Esophagus (tissue), 2 donors: Measurements from ENCODE around the gene BCAS1. TPM values are rescaled to one million over a fixed set of nuclear protein-coding genes. Genes with fewer than 3 reads are reported as not detected.

ENCODE experiments used
- H3K27ac ChIP-seq, 2 donors: one replicate each; pipeline ENCODE4 v1.5.1; 2013; ENCODE audit warnings: low read depth in 2 of 2, mild to moderate bottlenecking in 2 of 2, inconsistent platforms in 1 of 2, low read length in 1 of 2, moderate library complexity in 1 of 2
- H3K27me3 ChIP-seq, 2 donors: one replicate each; pipeline ENCODE4 v1.6.1; 2013; ENCODE audit warnings: low read length in 2 of 2, control low read depth in 1 of 2, mild to moderate bottlenecking in 1 of 2; ENCODE audit not compliant: insufficient read depth in 2 of 2, control insufficient read depth in 1 of 2
- H3K36me3 ChIP-seq, 2 donors: one replicate each; pipeline ENCODE4 v1.6.1; 2013; ENCODE audit warnings: low read length in 1 of 2; ENCODE audit not compliant: control insufficient read depth in 2 of 2, insufficient read depth in 2 of 2
- H3K4me1 ChIP-seq, 2 donors: one replicate each; pipeline ENCODE4 v1.6.1; 2013; ENCODE audit warnings: low read length in 1 of 2; ENCODE audit not compliant: control insufficient read depth in 2 of 2, insufficient read depth in 2 of 2
- H3K4me3 ChIP-seq, 2 donors: one replicate each; pipeline ENCODE4 v1.5.1; 2013; ENCODE audit warnings: low read length in 2 of 2, mild to moderate bottlenecking in 2 of 2, low read depth in 1 of 2, moderate library complexity in 1 of 2
- H3K9me3 ChIP-seq, 2 donors: one replicate each; pipeline ENCODE4 v1.6.1; 2013; ENCODE audit warnings: mild to moderate bottlenecking in 2 of 2, low read depth in 1 of 2, low read length in 1 of 2, moderate library complexity in 1 of 2; ENCODE audit not compliant: control insufficient read depth in 2 of 2, insufficient read depth in 1 of 2
- WGBS, 2 donors: extraction: QIAGEN DNeasy Blood & Tissue Kit; methylation state at CpG; one replicate each; pipeline ENCODE4 v1.1.7; 2013; 5-methylcytosine and 5-hydroxymethylcytosine counted together
- polyA plus RNA-seq, 2 donors: library from polyadenylated mRNA; stranded (reverse); fragments of 200-250 nt; gene quantifications; one replicate each; pipeline ENCODE4 v1.2.3, GENCODE V29; 2013
- donor health status: healthy with polysubstance abuse.
- donor health status: Bipolar disorder and iron deficiency.

The BCAS1 gene
- polyA plus RNA-seq, 2 donors = 4.7 to 9.0 TPM

DNA sequence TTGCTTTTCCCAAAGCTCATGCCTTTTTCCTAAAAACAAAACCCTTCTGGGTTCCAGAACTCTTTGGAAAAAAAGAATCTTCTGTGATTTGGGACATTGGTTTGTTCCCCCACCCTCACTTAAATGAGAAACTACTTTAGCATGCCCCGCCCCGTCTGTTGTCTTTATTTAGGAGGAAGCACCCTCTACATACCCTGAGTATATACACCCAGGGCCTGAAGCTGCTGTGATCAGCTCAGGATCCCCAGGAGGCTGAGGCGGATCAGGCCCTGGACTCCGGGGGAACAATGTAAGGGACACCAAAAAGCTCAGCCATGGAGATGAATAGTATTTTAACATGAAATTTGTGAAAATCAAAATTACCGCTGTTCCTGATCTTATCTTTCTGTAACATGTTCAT, 1.4 kb downstream of the BCAS1 start:
- 91 to 95% methylated on average over 5 of the region's 5 CpGs for WGBS, 2 donors
- peak overlapping the region in 1 of 2 donors; percentile 33 for H3K4me3 ChIP-seq
- H3K9me3 ChIP-seq = no peaks in the 10 kb centered on the region
- no peaks in the 10 kb centered on the region for H3K27me3 ChIP-seq
- no peaks in the 10 kb centered on the region for H3K36me3 ChIP-seq
- H3K4me1 ChIP-seq = peaks cover 0 to 2% of the 10 kb centered on the region in 2 donors
- H3K27ac ChIP-seq = no peak overlapping the region

DNA sequence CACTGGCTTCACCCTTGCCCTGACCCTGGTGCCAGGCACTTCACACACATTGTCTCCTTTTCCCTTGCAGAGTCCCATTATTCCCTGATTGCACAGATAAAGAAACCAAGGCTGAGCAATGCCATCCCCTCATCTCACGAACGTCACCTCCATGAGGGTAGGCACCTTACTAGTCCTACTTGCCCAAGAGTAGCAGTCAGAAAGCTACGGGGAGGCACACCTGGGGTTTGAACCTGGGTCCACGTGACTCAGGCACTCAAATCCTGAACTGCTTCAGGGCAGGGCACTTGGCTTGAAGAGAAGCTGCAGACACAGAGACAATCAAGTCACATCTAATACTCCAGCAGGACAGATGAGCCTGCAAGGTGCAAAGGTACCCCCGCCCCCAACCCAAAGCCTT, 1.9 kb downstream of the BCAS1 start:
- no peaks in the 10 kb centered on the region for H3K27me3 ChIP-seq
- peak overlapping the region in 1 of 2 donors; percentile 33 for H3K4me3 ChIP-seq
- H3K4me1 ChIP-seq = peaks cover 0 to 2% of the 10 kb centered on the region in 2 donors
- no peaks in the 10 kb centered on the region for H3K36me3 ChIP-seq
- peak overlapping the region in 1 of 2 donors; percentile 36 for H3K27ac ChIP-seq
- 67 to 80% methylated on average over 5 of the region's 5 CpGs for WGBS, 2 donors
- H3K9me3 ChIP-seq = no peaks in the 10 kb centered on the region

DNA sequence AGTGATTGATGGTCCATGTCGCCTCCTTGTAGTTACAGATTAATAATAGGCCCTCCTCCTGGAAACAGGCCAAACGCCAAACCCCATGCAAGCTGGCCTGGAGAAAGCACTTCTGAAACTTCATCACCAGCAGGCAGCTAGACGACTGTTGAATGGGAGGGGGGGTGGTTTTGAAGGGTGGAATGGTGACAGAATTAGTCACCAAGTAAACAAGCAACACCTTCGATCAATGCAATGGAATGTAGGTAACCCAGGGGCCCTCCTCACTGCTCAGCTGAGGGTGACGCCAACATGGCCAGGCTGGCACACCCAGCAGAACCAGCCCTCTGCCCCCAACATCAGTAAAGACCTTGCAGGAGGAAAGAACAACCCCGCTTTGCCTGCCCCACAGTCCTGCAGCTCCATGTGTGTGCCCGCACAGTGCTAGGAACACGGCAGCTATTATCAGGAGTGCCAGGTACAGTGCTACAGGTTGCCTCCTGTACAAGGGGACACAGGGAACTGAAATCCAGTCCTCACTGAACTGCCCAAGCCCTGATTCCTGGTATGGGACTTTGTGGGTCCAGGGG, 2.7 kb downstream of the BCAS1 start:
- Histone ChIP-seq H3K4me3 (no peak overlapping the region), H3K27ac (peak overlapping the region; percentile 36 to 68), H3K9me3 (no peaks in the 10 kb centered on the region), H3K4me1 (peaks cover 0 to 2% of the 10 kb centered on the region in 2 donors), H3K36me3 (no peaks in the 10 kb centered on the region), H3K27me3 (no peaks in the 10 kb centered on the region)
- WGBS, 2 donors = 34 to 35% methylated on average over 8 of the region's 8 CpGs

DNA sequence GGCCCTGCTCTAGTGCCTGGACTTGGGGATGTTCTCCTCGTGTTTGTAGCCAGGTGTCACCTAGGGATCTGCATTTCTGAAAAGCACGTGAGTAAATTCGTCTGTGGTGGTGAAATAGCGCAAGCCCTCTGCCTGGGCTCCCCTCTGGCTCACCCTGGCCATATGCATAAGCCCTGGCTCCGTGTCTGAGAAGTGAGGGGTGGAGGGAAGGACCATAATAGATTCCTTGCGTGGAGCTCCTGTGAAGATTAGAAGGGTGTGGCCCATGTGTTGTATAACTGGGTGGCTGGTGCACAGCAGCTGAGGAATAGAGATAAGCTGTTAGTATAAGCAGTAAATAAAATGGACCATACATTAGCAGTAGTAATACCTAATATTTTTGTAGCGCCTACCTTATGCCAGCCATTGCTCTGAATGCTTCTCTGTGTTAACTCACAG, 4.8 kb downstream of the BCAS1 start:
- WGBS, 2 donors = 66 to 67% methylated on average over 7 of the region's 7 CpGs
- Histone ChIP-seq H3K27ac (no peak overlapping the region), H3K4me1 (peaks cover 0 to 2% of the 10 kb centered on the region in 2 donors), H3K9me3 (no peaks in the 10 kb centered on the region), H3K36me3 (no peaks in the 10 kb centered on the region), H3K4me3 (no peak overlapping the region), H3K27me3 (no peaks in the 10 kb centered on the region)

DNA sequence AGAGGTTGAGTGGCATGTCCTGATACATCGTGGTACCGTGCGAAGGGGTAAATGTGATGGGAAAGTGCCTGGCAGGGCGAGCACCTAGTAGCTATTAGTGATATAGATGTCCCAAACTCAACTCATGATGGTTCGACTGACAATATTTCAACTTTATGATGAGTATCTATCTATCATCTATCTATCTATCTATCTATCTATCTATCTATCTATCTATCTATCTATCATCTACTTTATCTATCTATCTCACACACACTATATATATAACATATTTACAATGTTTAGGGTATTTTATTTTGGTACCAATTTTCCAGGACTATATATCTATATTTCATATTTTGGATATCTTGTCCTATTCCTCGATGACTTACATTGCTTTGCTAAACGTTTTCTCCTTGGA, 5.5 kb downstream of the BCAS1 start:
- H3K27ac ChIP-seq = no peak overlapping the region
- peaks cover 0 to 2% of the 10 kb centered on the region in 2 donors for H3K4me1 ChIP-seq
- H3K9me3 ChIP-seq = no peaks in the 10 kb centered on the region
- H3K4me3 ChIP-seq = no peak overlapping the region
- no peaks in the 10 kb centered on the region for H3K27me3 ChIP-seq
- no peaks in the 10 kb centered on the region for H3K36me3 ChIP-seq
- WGBS, 2 donors = 76 to 80% methylated on average over 7 of the region's 7 CpGs

DNA sequence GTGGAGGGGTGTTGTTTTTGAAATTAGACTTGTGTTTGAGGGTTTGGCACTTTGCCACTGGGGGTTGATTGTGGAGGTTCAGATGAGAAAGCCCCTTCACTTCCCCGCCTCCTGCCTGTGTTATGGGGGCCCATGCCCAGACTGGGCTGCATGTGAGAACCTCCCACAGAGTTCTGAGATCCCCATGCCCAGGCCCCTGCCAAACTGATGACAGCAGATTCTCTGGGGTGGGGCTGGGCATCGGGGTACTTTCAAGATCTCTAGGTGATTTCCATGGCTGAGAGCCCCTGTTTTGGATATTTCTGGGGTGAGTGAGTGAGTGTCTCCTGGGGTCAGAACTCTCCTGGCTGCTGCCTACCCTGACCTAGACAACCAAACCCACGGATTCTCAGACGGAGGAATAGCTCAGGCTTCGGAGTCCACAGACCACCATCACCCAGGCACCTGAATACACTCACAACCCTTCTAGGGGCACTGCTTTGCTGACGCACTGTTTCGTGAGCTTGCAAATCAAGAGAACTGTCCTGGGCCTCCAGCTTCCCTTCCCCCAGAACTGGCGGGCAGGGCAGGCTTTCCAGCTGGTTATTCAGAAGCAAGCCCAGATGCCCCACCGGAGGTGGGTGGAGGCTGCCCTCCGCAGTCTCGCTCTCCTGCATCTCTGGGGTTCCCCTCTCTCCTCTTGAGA, 6.3 kb downstream of the BCAS1 start:
- Histone ChIP-seq H3K4me3 (no peak overlapping the region), H3K4me1 (peaks cover 0 to 2% of the 10 kb centered on the region in 2 donors), H3K36me3 (no peaks in the 10 kb centered on the region), H3K27me3 (no peaks in the 10 kb centered on the region), H3K27ac (no peak overlapping the region), H3K9me3 (no peaks in the 10 kb centered on the region)
- WGBS, 2 donors = 70 to 72% methylated on average over 11 of the region's 11 CpGs

DNA sequence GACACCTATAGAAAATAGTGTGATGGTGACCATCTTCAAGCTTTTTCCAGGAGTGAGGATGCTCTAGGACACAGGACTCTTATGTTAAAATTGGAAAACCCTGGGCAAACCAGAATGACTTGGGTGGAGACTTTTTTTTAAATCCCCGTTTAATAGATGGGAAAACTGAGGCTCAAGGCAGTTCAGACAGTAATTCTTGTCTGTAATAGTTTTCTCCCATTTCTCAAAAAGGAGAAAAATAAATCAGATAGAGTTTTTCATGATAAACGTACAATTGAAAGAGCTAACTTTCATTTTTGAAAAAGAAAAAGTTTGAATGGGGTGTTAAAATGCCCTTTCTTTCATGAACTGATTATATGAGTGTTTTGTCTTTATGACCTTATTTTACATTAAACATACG, 6.8 kb downstream of the BCAS1 start:
- 63 to 70% methylated on average over 3 of the region's 3 CpGs for WGBS, 2 donors
- Histone ChIP-seq H3K27ac (no peak overlapping the region), H3K9me3 (no peaks in the 10 kb centered on the region)

DNA sequence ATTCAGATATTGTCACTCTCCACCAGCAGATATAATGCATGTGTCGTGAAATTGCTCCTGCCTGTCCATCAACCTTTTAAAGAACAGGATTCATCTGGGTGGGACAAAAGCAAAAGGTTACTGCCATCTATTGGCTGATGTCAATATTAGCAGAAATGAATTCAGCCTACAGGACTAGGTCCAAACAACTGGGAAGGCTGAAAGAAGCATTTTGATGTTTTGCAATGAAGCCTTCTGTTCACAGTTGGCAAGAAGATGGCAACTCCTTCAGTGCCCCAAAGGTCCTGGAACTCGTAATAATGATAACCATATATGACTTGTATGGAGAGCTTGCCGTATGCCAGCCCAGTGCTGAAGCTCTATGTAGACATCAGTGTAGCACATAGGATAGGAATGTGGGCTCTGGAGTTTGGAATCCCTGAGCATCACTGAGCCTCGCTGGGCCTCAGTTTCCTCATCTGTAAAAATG, 7.5 kb downstream of the BCAS1 start:
- no peak overlapping the region for H3K4me3 ChIP-seq
- H3K4me1 ChIP-seq = peaks cover 0 to under 1% of the 10 kb centered on the region in 2 donors
- no peaks in the 10 kb centered on the region for H3K27me3 ChIP-seq
- 38 to 42% methylated on average over 4 of the region's 4 CpGs for WGBS, 2 donors
- H3K27ac ChIP-seq = no peak overlapping the region
- no peaks in the 10 kb centered on the region for H3K36me3 ChIP-seq
- no peaks in the 10 kb centered on the region for H3K9me3 ChIP-seq

More for the DNA sequence above, 6.8 kb downstream of the BCAS1 start:
- no peaks in the 10 kb centered on the region for H3K36me3 ChIP-seq
- no peak overlapping the region for H3K4me3 ChIP-seq
- H3K4me1 ChIP-seq = peaks cover 0 to 2% of the 10 kb centered on the region in 2 donors
- no peaks in the 10 kb centered on the region for H3K27me3 ChIP-seq

DNA sequence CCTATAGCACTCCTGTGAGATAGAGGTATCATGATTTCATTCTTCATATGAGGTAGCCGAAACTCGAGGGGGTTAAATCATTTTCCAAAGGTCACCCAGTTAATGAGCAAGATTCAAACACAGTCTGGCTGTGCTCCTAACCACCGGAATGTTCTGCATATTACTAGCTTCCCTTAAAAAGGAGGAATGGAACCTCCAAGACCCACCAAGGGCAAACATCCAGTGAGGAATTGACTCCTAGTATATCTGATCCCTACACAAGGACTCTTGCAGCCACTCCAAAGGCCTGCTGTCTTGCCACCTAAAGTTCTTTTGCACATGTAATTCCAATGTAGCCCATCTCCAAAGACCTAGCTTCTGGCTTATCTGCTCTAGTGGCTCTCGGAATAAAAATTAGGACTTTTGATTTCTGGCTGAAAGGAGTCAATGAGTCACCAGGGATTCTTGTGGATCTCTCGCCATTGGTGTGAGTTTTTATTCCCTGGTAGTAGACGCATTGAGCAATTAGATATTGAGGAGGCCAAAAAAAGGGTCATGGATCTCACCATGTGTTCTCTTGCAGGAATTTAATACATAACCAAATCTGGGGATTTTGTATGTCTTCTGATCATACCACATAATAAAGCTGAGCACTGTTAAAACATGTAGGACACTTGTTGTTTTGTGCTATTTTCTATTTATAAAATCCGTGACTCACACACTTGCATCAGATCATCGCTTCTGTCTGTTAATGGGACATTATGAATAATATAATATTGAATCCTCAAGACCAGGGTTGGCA, 9.1 kb downstream of the BCAS1 start:
- H3K9me3 ChIP-seq = no peaks in the 10 kb centered on the region
- no peaks in the 10 kb centered on the region for H3K36me3 ChIP-seq
- H3K27ac ChIP-seq = no peak overlapping the region
- H3K4me3 ChIP-seq = no peak overlapping the region
- WGBS, 2 donors = 42 to 50% methylated on average over 8 of the region's 8 CpGs
- H3K4me1 ChIP-seq = no peaks in the 10 kb centered on the region
- H3K27me3 ChIP-seq = no peaks in the 10 kb centered on the region
